Measurements from ENCODE around the gene LRRFIP2.
"Not testable (repeated sequence)": the region's sequence is repeated elsewhere in the genome, so short reads cannot be mapped to it uniquely, and the experiment has no call there.

The LRRFIP2 gene

GRCh38 chr3:37125195-37126073 is 48.9 kb downstream of the LRRFIP2 start:
- ATAC-seq (ENCODE audit: low read depth) (no peak), DNase-seq (ENCODE audit: low spot score) (no peak)
- no peak overlapping the region for H3K4me3 ChIP-seq (ENCODE audit: severe bottlenecking)

GRCh38 chr3:37124435-37124834 is 49.9 kb downstream of the LRRFIP2 start:
- Histone ChIP-seq H3K36me3 (ENCODE audit: low read depth) (peaks cover 33% of the 10 kb centered on the region), H3K4me1 (ENCODE audit: insufficient read depth, poor library complexity, severe bottlenecking) (peaks cover 10% of the 10 kb centered on the region), H3K27ac (ENCODE audit: poor library complexity, severe bottlenecking) (no peak overlapping the region), H3K4me3 (ENCODE audit: severe bottlenecking) (no peak overlapping the region), H3K27me3 (ENCODE audit: insufficient read depth, poor library complexity, severe bottlenecking) (no peaks in the 10 kb centered on the region), H3K9me3 (ENCODE audit: severe bottlenecking) (no peaks in the 10 kb centered on the region)
- TF ChIP-seq CTCF (IDR thresholded peaks at IDR 0.05; ENCODE audit: poor library complexity, severe bottlenecking) = no peak
- DNase-seq (ENCODE audit: low spot score) (no peak), ATAC-seq (ENCODE audit: low read depth) (no peak)

More at GRCh38 chr3:37125195-37126073, 48.9 kb downstream of the LRRFIP2 start:
- Histone ChIP-seq H3K27me3 (ENCODE audit: insufficient read depth, poor library complexity, severe bottlenecking) (no peaks in the 10 kb centered on the region), H3K36me3 (ENCODE audit: low read depth) (peaks cover 30% of the 10 kb centered on the region), H3K9me3 (ENCODE audit: severe bottlenecking) (no peaks in the 10 kb centered on the region), H3K27ac (ENCODE audit: poor library complexity, severe bottlenecking) (no peak overlapping the region), H3K4me1 (ENCODE audit: insufficient read depth, poor library complexity, severe bottlenecking) (peaks cover 18% of the 10 kb centered on the region)
- no peak for TF ChIP-seq CTCF (IDR thresholded peaks at IDR 0.05; ENCODE audit: poor library complexity, severe bottlenecking)

- no peak for TF ChIP-seq CTCF (IDR thresholded peaks at IDR 0.05; ENCODE audit: poor library complexity, severe bottlenecking)
- no peak for ATAC-seq (ENCODE audit: low read depth)
- peaks cover 25% of the 10 kb centered on the region for H3K36me3 ChIP-seq (ENCODE audit: low read depth)
Observed at GRCh38 chr3:37123292-37123691, 51.1 kb downstream of the LRRFIP2 start.

GRCh38 chr3:37122069-37122468 is 52.3 kb downstream of the LRRFIP2 start:
- H3K4me3 ChIP-seq (ENCODE audit: severe bottlenecking); H3K27ac ChIP-seq (ENCODE audit: poor library complexity, severe bottlenecking); H3K4me1 ChIP-seq (ENCODE audit: insufficient read depth, poor library complexity, severe bottlenecking); DNase-seq (ENCODE audit: low spot score); ATAC-seq (ENCODE audit: low read depth); H3K9me3 ChIP-seq (ENCODE audit: severe bottlenecking); H3K27me3 ChIP-seq (ENCODE audit: insufficient read depth, poor library complexity, severe bottlenecking): not testable (repeated sequence)
- peaks cover 14% of the 10 kb centered on the region for H3K36me3 ChIP-seq (ENCODE audit: low read depth)

More at GRCh38 chr3:37123292-37123691, 51.1 kb downstream of the LRRFIP2 start:
- no peak for DNase-seq (ENCODE audit: low spot score)
- H3K9me3 ChIP-seq (ENCODE audit: severe bottlenecking) = no peaks in the 10 kb centered on the region
- peaks cover 9% of the 10 kb centered on the region for H3K4me1 ChIP-seq (ENCODE audit: insufficient read depth, poor library complexity, severe bottlenecking)
- no peak overlapping the region for H3K4me3 ChIP-seq (ENCODE audit: severe bottlenecking)
- no peak overlapping the region for H3K27ac ChIP-seq (ENCODE audit: poor library complexity, severe bottlenecking)
- no peaks in the 10 kb centered on the region for H3K27me3 ChIP-seq (ENCODE audit: insufficient read depth, poor library complexity, severe bottlenecking)

- Histone ChIP-seq H3K4me3 (ENCODE audit: severe bottlenecking) (no peak overlapping the region), H3K36me3 (ENCODE audit: low read depth) (peaks cover 21% of the 10 kb centered on the region), H3K9me3 (ENCODE audit: severe bottlenecking) (no peaks in the 10 kb centered on the region), H3K27ac (ENCODE audit: poor library complexity, severe bottlenecking) (no peak overlapping the region), H3K4me1 (ENCODE audit: insufficient read depth, poor library complexity, severe bottlenecking) (peaks cover 11% of the 10 kb centered on the region), H3K27me3 (ENCODE audit: insufficient read depth, poor library complexity, severe bottlenecking) (no peaks in the 10 kb centered on the region)
- no peak for ATAC-seq (ENCODE audit: low read depth)
- TF ChIP-seq CTCF (IDR thresholded peaks at IDR 0.05; ENCODE audit: poor library complexity, severe bottlenecking) = no peak
- DNase-seq (ENCODE audit: low spot score) = no peak
Observed at GRCh38 chr3:37118163-37118562, 56.2 kb downstream of the LRRFIP2 start.
